Small intestine (tissue), 7 donors: ENCODE results near the gene SMARCC1. TPM values are rescaled to one million over a fixed set of nuclear protein-coding genes. Genes with fewer than 3 reads are reported as not detected.
"Not testable (repeated sequence)": the region's sequence is repeated elsewhere in the genome, so short reads cannot be mapped to it uniquely, and the experiment has no call there.

Experiments
- DNase-seq, 2 donors: peaks; one replicate each; pipeline versions ENCODE4 v3.0.0 to v3.0.0-alpha.2; 2013
- FAIRE-seq: peaks from 2 replicates; lab custom pipeline; 2012; peaks lifted over from hg19 to GRCh38; lab: Jason Lieb, UNC
- H3K27ac ChIP-seq, 3 donors: one replicate each; pipeline ENCODE4 v1.5.1; 2013; ENCODE audit warnings: low read length in 2 of 3, mild to moderate bottlenecking in 2 of 3, control low read depth in 1 of 3, inconsistent platforms in 1 of 3, low read depth in 1 of 3, moderate library complexity in 1 of 3
- H3K27me3 ChIP-seq, 3 donors: one replicate each; pipeline ENCODE4 v1.6.1; 2013; ENCODE audit warnings: low read length in 3 of 3, inconsistent platforms in 1 of 3; ENCODE audit not compliant: control insufficient read depth in 3 of 3, insufficient read depth in 3 of 3
- H3K36me3 ChIP-seq, 3 donors: one replicate each; pipeline ENCODE4 v1.6.1; 2013; ENCODE audit warnings: low read length in 3 of 3, inconsistent platforms in 1 of 3, low read depth in 1 of 3, mild to moderate bottlenecking in 1 of 3, moderate library complexity in 1 of 3; ENCODE audit not compliant: control insufficient read depth in 3 of 3, insufficient read depth in 2 of 3
- H3K4me1 ChIP-seq, 3 donors: one replicate each; pipeline ENCODE4 v1.6.1; 2013; ENCODE audit warnings: low read length in 2 of 3, inconsistent platforms in 1 of 3, low read depth in 1 of 3, mild to moderate bottlenecking in 1 of 3, moderate library complexity in 1 of 3; ENCODE audit not compliant: control insufficient read depth in 3 of 3, insufficient read depth in 2 of 3
- H3K4me3 ChIP-seq, 3 donors: one replicate each; pipeline ENCODE4 v1.5.1; 2013; ENCODE audit warnings: low read length in 3 of 3, control low read depth in 1 of 3, inconsistent platforms in 1 of 3, low read depth in 1 of 3, mild to moderate bottlenecking in 1 of 3, moderate library complexity in 1 of 3
- H3K9me3 ChIP-seq, 2 donors: one replicate each; pipeline ENCODE4 v1.6.1; 2013; ENCODE audit warnings: low read depth in 1 of 2, low read length in 1 of 2; ENCODE audit not compliant: control insufficient read depth in 2 of 2, insufficient read depth in 1 of 2
- WGBS, 3 donors: extraction: QIAGEN DNeasy Blood & Tissue Kit; methylation state at CpG; one replicate each; pipeline ENCODE4 v1.1.7; 2013; 5-methylcytosine and 5-hydroxymethylcytosine counted together
- polyA plus RNA-seq, 4 donors: library from polyadenylated mRNA; stranded (reverse) in 3 of 4; unstranded in 1 of 4; fragments of 200-250 nt in 3 of 4; fragments of 120-200 nt in 1 of 4; gene quantifications; one replicate each; pipeline versions ENCODE4 v1.2.1 to v1.2.3, GENCODE V29; 2013
- donor health status: healthy with polysubstance abuse.
- donor health status: control.
- donor health status: control.
- donor health status: Bipolar disorder and iron deficiency.
- donor health status: healthy.

SMARCC1 gene
- polyA plus RNA-seq, 4 donors: 10.7 to 52.6 (median 19.4) TPM

GRCh38 chr3:47741925-47742324 lies 39.8 kb downstream of the SMARCC1 start:
- WGBS, 3 donors: 70 to 88% (median 80%) methylated on average over 2 of the region's 2 CpGs
- FAIRE-seq: no peak
- H3K4me3 ChIP-seq: no peak overlapping the region
- no peak for DNase-seq
- H3K9me3 ChIP-seq: no peaks in the 10 kb centered on the region
- H3K4me1 ChIP-seq: no peaks in the 10 kb centered on the region
- no peaks in the 10 kb centered on the region for H3K27me3 ChIP-seq
- H3K36me3 ChIP-seq: peaks cover 1 to 38% (median 2%) of the 10 kb centered on the region in 3 donors
- H3K27ac ChIP-seq: no peak overlapping the region

- Histone ChIP-seq H3K27ac (no peak overlapping the region), H3K4me3 (no peak overlapping the region), H3K27me3 (no peaks in the 10 kb centered on the region), H3K9me3 (no peaks in the 10 kb centered on the region), H3K4me1 (no peaks in the 10 kb centered on the region), H3K36me3 (peaks cover 16 to 54% (median 25%) of the 10 kb centered on the region in 3 donors)
- DNase-seq (no peak), FAIRE-seq (no peak)
- 73 to 83% (median 78%) methylated on average over 2 of the region's 2 CpGs for WGBS, 3 donors
Observed at GRCh38 chr3:47732143-47732542, 49.5 kb downstream of the SMARCC1 start.

- H3K4me3 ChIP-seq: no peak overlapping the region
- 87 to 90% (median 88%) methylated on average over 8 of the region's 8 CpGs for WGBS, 3 donors
- no peaks in the 10 kb centered on the region for H3K4me1 ChIP-seq
- no peaks in the 10 kb centered on the region for H3K9me3 ChIP-seq
- FAIRE-seq (no peak), DNase-seq (no peak)
- peaks cover 18 to 55% (median 23%) of the 10 kb centered on the region in 3 donors for H3K36me3 ChIP-seq
- H3K27ac ChIP-seq: no peak overlapping the region
- no peaks in the 10 kb centered on the region for H3K27me3 ChIP-seq
Observed at GRCh38 chr3:47731061-47731460, 50.6 kb downstream of the SMARCC1 start.

GRCh38 chr3:47722859-47723258 lies 58.8 kb downstream of the SMARCC1 start:
- Histone ChIP-seq H3K4me3 (no peak overlapping the region), H3K9me3 (no peaks in the 10 kb centered on the region), H3K27me3 (no peaks in the 10 kb centered on the region), H3K36me3 (peaks cover 2 to 44% (median 5%) of the 10 kb centered on the region in 3 donors), H3K27ac (no peak overlapping the region), H3K4me1 (peaks cover 0 to 4% (median 0%) of the 10 kb centered on the region in 3 donors)
- FAIRE-seq (no peak), DNase-seq (peak; percentile 58 to 59)
- WGBS, 3 donors: 22 to 74% (median 34%) methylated on average over 2 of the region's 2 CpGs

- DNase-seq, H3K27me3 ChIP-seq, H3K27ac ChIP-seq, H3K4me1 ChIP-seq, H3K4me3 ChIP-seq, H3K9me3 ChIP-seq, FAIRE-seq: not testable (repeated sequence)
- 94 to 97% (median 97%) methylated on average over 4 of the region's 4 CpGs for WGBS, 3 donors
- peaks cover 4 to 42% (median 7%) of the 10 kb centered on the region in 3 donors for H3K36me3 ChIP-seq
Observed at GRCh38 chr3:47717448-47717847, 64.2 kb downstream of the SMARCC1 start.

GRCh38 chr3:47716656-47717055 lies 65.0 kb downstream of the SMARCC1 start:
- H3K27me3 ChIP-seq: no peaks in the 10 kb centered on the region
- peaks cover 0 to 3% (median 0%) of the 10 kb centered on the region in 3 donors for H3K4me1 ChIP-seq
- DNase-seq: no peak
- H3K4me3 ChIP-seq: no peak overlapping the region
- H3K36me3 ChIP-seq: peaks cover 4 to 45% (median 7%) of the 10 kb centered on the region in 3 donors
- 89 to 100% (median 97%) methylated on average over 1 of the region's 1 CpG for WGBS, 3 donors
- H3K9me3 ChIP-seq: no peaks in the 10 kb centered on the region
- FAIRE-seq: no peak
- H3K27ac ChIP-seq: no peak overlapping the region

GRCh38 chr3:47715928-47716327 lies 65.8 kb downstream of the SMARCC1 start:
- H3K36me3 ChIP-seq: peaks cover 6 to 46% (median 7%) of the 10 kb centered on the region in 3 donors
- H3K27ac ChIP-seq: no peak overlapping the region
- peaks cover 0 to 3% (median 0%) of the 10 kb centered on the region in 3 donors for H3K4me1 ChIP-seq
- H3K9me3 ChIP-seq: no peaks in the 10 kb centered on the region
- WGBS, 3 donors: 85 to 92% (median 88%) methylated on average over 4 of the region's 4 CpGs
- H3K27me3 ChIP-seq: no peaks in the 10 kb centered on the region
- FAIRE-seq (no peak), DNase-seq (peak in 1 of 2 donors; percentile 63)
- H3K4me3 ChIP-seq: no peak overlapping the region

- DNase-seq: no peak
- Histone ChIP-seq H3K4me3 (no peak overlapping the region), H3K27ac (no peak overlapping the region), H3K36me3 (peaks cover 9 to 43% (median 10%) of the 10 kb centered on the region in 3 donors), H3K9me3 (no peaks in the 10 kb centered on the region), H3K4me1 (peaks cover 0 to 3% (median 0%) of the 10 kb centered on the region in 3 donors), H3K27me3 (no peaks in the 10 kb centered on the region)
- WGBS, 3 donors: 87 to 91% (median 89%) methylated on average over 6 of the region's 6 CpGs
- FAIRE-seq: no peak
Observed at GRCh38 chr3:47714606-47715005, 67.1 kb downstream of the SMARCC1 start.

- Histone ChIP-seq H3K27me3 (no peaks in the 10 kb centered on the region), H3K9me3 (no peaks in the 10 kb centered on the region), H3K27ac (no peak overlapping the region), H3K4me3 (no peak overlapping the region), H3K36me3 (peaks cover 9 to 44% (median 13%) of the 10 kb centered on the region in 3 donors), H3K4me1 (peaks cover 0 to 3% (median 0%) of the 10 kb centered on the region in 3 donors)
- DNase-seq (no peak), FAIRE-seq (no peak)
- WGBS, 3 donors: 94 to 97% (median 95%) methylated on average over 2 of the region's 2 CpGs
Observed at GRCh38 chr3:47713655-47714054, 68.0 kb downstream of the SMARCC1 start.
